K562 (cell line): Measurements from ENCODE around the gene ALKBH4. TPM values are rescaled to one million over a fixed set of nuclear protein-coding genes. Genes with fewer than 3 reads are reported as not detected.

Experiments
- ARID4B ChIP-seq: sonication (generic); formaldehyde crosslinking; IDR thresholded peaks from 2 replicates; pipeline ENCODE4 v1.8.0; 2022; ENCODE audit warnings: mild to moderate bottlenecking, missing genetic modification reagents
- BMI1 ChIP-seq: fragments of 150-350 bp; IDR thresholded peaks from 2 replicates; pipeline ENCODE4 v1.6.1; 2014; ENCODE audit warnings: low read length
- CBFA2T2 ChIP-seq: fragments of 450-650 bp; conservative IDR thresholded peaks from 2 replicates; pipeline ENCODE4 v1.6.1; 2017; ENCODE audit warnings: mild to moderate bottlenecking
- CBX5 ChIP-seq: IDR thresholded peaks from 2 replicates; pipeline ENCODE4 v1.6.1; 2014; ENCODE audit warnings: low read depth, borderline replicate concordance
- DPF2 ChIP-seq: fragments of 450-650 bp; IDR thresholded peaks from 2 replicates; pipeline ENCODE4 v1.6.1; 2016
- ELF4 ChIP-seq: fragments of 450-650 bp; formaldehyde crosslinking; IDR thresholded peaks from 2 replicates; pipeline ENCODE4 v1.4.0; 2022; ENCODE audit warnings: missing genetic modification characterization
- ETV5 ChIP-seq: sonication (generic); formaldehyde crosslinking; IDR thresholded peaks from 2 replicates; pipeline ENCODE4 v1.4.0; 2020; ENCODE audit warnings: low read depth, mild to moderate bottlenecking, missing genetic modification reagents
- ETV6 ChIP-seq, 3 experiments: fragments of 150-350 bp in 1 of 3; sonication (generic) in 1 of 3; formaldehyde crosslinking in 1 of 3; IDR thresholded peaks; 2 replicates each; pipeline versions ENCODE4 v1.6.1 to v1.8.0; 2014 to 2022; ENCODE audit warnings: borderline replicate concordance in 2 of 3, low read depth in 2 of 3, antibody characterized with exemption in 1 of 3, low read length in 1 of 3, mild to moderate bottlenecking in 1 of 3, missing genetic modification reagents in 1 of 3
- HDAC6 ChIP-seq: IDR thresholded peaks from 2 replicates; pipeline ENCODE4 v1.6.1; 2012; ENCODE audit warnings: low read depth, mild to moderate bottlenecking, control low read depth, inconsistent platforms, low read length, moderate library complexity
- IRF2 ChIP-seq: sonication (generic); formaldehyde crosslinking; IDR thresholded peaks from 2 replicates; pipeline ENCODE4 v1.8.1; 2022; ENCODE audit warnings: mild to moderate bottlenecking, missing genetic modification reagents
- MAFK ChIP-seq: IDR thresholded peaks from 2 replicates; pipeline ENCODE4 v1.6.1; 2011; ENCODE audit warnings: low read length, improper control_type of control experiment
- NRF1 ChIP-seq, 2 experiments: fragments of 450-650 bp; IDR thresholded peaks in 1 of 2; conservative IDR thresholded peaks in 1 of 2; 2 replicates each; pipeline ENCODE4 v1.6.1; 2014; ENCODE audit warnings: mild to moderate bottlenecking in 2 of 2
- POLR2G ChIP-seq: fragments of 200-400 bp; formaldehyde crosslinking; IDR thresholded peaks from 2 replicates; pipeline ENCODE4 v1.6.1; 2017; ENCODE audit warnings: low read depth, mild to moderate bottlenecking, antibody characterized with exemption, low read length, moderate library complexity
- SPI1 ChIP-seq: IDR thresholded peaks from 2 replicates; pipeline ENCODE4 v1.6.1; 2011; ENCODE audit warnings: low read depth, low read length, control low read depth, borderline replicate concordance
- TSC22D4 ChIP-seq: fragments of 450-650 bp; IDR thresholded peaks from 2 replicates; pipeline ENCODE4 v1.6.1; 2016; ENCODE audit warnings: missing genetic modification characterization, missing biosample characterization, control low read depth
- ZBED1 ChIP-seq: IDR thresholded peaks from 2 replicates; pipeline ENCODE4 v1.6.1; 2014
- ZC3H11A ChIP-seq: IDR thresholded peaks from 2 replicates; pipeline ENCODE4 v1.6.1; 2012; ENCODE audit warnings: low read depth, low read length, improper control_type of control experiment
- ZNF407 ChIP-seq: fragments of 450-650 bp; IDR thresholded peaks from 2 replicates; pipeline ENCODE4 v1.6.1; 2016; ENCODE audit warnings: low read depth
- ZSCAN29 ChIP-seq: fragments of 450-650 bp; IDR thresholded peaks from 2 replicates; pipeline ENCODE4 v1.6.1; 2017
- polyA plus RNA-seq, 8 experiments: library from polyadenylated mRNA; depleted of rRNA in 4 of 8; stranded (reverse) in 5 of 8; unstranded in 3 of 8; fragments of >200 nt; fragmentation: Nextera tagmentation in 2 of 8; fragmentation: Illumina TruSeq in 1 of 8; extraction: Ambion mirVana in 2 of 8; extraction: Trizol in 1 of 8; gene quantifications; 2 replicates each; pipeline versions ENCODE4 v1.2.1 to v1.2.3, GENCODE V29; 2011 to 2014; ENCODE audit warnings: inconsistent platforms in 1 of 8, missing spikeins in 1 of 8
- total RNA-seq, 7 experiments: library from RNA; depleted of rRNA in 6 of 7; stranded (reverse); fragments of >200 nt in 6 of 7; fragmentation: Illumina TruSeq in 2 of 7; extraction: Trizol in 2 of 7; gene quantifications; 2 replicates each; pipeline versions ENCODE4 v1.2.1 to v1.2.3, GENCODE V29; 2011 to 2021; ENCODE audit warnings: low replicate concordance in 1 of 7

ALKBH4 gene
- total and polyA plus RNA-seq, 9 of the 15 experiments (the other 6 are each of a cell fraction or from before 2014, with no cell fraction given): 4.6 to 21.4 (median 11.8) TPM

DNA sequence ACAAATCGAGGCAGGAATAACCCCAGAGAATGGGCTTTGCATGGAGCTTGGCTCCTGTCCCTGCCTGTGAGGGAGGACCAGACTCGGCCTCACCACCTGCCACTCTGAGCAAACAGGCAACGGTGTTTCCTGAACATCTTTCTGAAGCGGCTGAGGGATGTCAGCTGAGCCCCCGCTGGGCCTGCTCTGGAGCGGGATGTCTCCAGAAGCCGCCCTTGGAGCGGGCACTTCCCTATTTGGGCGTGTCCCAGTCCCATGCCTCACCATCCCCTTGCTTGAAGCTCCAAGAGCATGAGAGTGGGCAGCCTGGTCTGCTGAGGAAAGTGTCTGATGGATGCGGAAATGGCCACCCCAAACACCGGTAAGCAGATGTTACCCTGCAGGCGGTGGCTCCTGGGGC lies 10.2 kb downstream of the ALKBH4 start (continued):
- no peak for TF ChIP-seq ARID4B (CRISPR knock-in tag)
- TF ChIP-seq NRF1 (conservative IDR thresholded peaks at IDR 0.05 in 1 of 2, IDR thresholded peaks at IDR 0.05 in 1 of 2): no peak
- no peak for TF ChIP-seq CBX5
- peak; percentile 48; the same call in 1 of the 2 replicates for TF ChIP-seq SPI1
- TF ChIP-seq ZNF407: no peak
- TF ChIP-seq BMI1: no peak
- no peak for TF ChIP-seq DPF2
- TF ChIP-seq ETV6 (IDR thresholded peaks at IDR 0.05; ENCODE audit: borderline replicate concordance in 1 of 2, low read depth in 2 of 2, low read length in 1 of 2): no peak
- no peak for TF ChIP-seq ETV6 (CRISPR knock-in tag; IDR thresholded peaks at IDR 0.05; ENCODE audit: borderline replicate concordance)
- TF ChIP-seq MAFK: no peak
- TF ChIP-seq TSC22D4 (tag): no peak
- no peak for TF ChIP-seq ETV5
- TF ChIP-seq ZC3H11A: no peak
- TF ChIP-seq ZBED1: no peak
- TF ChIP-seq ELF4 (CRISPR knock-in tag): no peak
- TF ChIP-seq CBFA2T2: no peak
- TF ChIP-seq IRF2 (CRISPR knock-in tag): no peak
- TF ChIP-seq POLR2G: 0 out of 2 replicates have a peak, but pooled peaks have one; percentile 8
- no peak for TF ChIP-seq ZSCAN29
- no peak for TF ChIP-seq HDAC6
